ENCODE measurements around the gene TDRD15.

DNA sequence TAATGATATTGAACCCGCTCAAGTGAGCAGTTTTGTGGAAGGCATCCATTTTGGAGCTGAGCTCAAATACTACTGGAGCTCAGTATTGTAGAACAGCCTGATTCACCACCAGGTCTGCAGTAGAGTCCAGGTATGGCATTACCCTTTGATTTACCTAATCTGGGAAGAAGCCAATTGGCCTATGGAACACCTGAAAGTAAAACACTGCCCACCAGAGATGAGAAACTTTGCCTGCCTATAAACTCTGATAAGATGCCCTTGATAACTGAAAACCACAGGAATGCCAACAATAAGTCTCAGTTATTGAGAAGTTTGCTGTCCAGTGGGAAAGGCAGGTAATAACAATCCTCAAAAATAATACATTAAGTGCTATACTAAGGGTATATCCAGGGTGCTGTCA is 25.5 kb upstream of the TDRD15 start:
- TF ChIP-seq, protein P1, sequence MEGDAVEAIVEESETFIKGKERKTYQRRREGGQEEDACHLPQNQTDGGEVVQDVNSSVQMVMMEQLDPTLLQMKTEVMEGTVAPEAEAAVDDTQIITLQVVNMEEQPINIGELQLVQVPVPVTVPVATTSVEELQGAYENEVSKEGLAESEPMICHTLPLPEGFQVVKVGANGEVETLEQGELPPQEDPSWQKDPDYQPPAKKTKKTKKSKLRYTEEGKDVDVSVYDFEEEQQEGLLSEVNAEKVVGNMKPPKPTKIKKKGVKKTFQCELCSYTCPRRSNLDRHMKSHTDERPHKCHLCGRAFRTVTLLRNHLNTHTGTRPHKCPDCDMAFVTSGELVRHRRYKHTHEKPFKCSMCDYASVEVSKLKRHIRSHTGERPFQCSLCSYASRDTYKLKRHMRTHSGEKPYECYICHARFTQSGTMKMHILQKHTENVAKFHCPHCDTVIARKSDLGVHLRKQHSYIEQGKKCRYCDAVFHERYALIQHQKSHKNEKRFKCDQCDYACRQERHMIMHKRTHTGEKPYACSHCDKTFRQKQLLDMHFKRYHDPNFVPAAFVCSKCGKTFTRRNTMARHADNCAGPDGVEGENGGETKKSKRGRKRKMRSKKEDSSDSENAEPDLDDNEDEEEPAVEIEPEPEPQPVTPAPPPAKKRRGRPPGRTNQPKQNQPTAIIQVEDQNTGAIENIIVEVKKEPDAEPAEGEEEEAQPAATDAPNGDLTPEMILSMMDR (conservative IDR thresholded peaks at IDR 0.05 in 1 of 2, IDR thresholded peaks at IDR 0.05 in 1 of 2; ENCODE audit: extremely low read depth in 1 of 2, insufficient read depth in 1 of 2, low read depth in 1 of 2, low read length in 2 of 2): no peak
- no peak for TF ChIP-seq EZH2 (IDR thresholded peaks at IDR 0.05; ENCODE audit: borderline replicate concordance, low read length)

Measured in mammary epithelial cell (primary cell).